GM21737 (cell line): Measurements from ENCODE around the gene PPIE.

Experiments
- ATAC-seq: cut with Tn5 transposase; IDR thresholded peaks from one replicate; pipeline ENCODE4 v1.9.1; 2021; ENCODE audit warnings: mild to moderate bottlenecking, moderate library complexity; ENCODE audit not compliant: unreplicated experiment

PPIE gene

GRCh38 chr1:39738622-39739366 lies at the start of gene PPIE:
PPIE (plus strand) TSS chr1:39738882; CDS start chr1:39738901, 19 bp downstream.
- peak; percentile 88 for ATAC-seq

- no peak for ATAC-seq
Measured at GRCh38 chr1:39689214-39689613, 49.5 kb upstream of the PPIE start.

GRCh38 chr1:39689635-39690034 lies 49.0 kb upstream of the PPIE start:
- no peak for ATAC-seq

GRCh38 chr1:39690225-39690624 lies 48.5 kb upstream of the PPIE start:
- no peak for ATAC-seq

- no peak for ATAC-seq
Measured at GRCh38 chr1:39690794-39691382, 47.8 kb upstream of the PPIE start.

GRCh38 chr1:39691383-39692151 lies 47.1 kb upstream of the PPIE start, which contains the start of gene HPCAL4:
HPCAL4 (minus strand) TSS chr1:39691433; CDS start chr1:39684603, 6,830 bp downstream.
- ATAC-seq = no peak

GRCh38 chr1:39692152-39693074 lies 46.3 kb upstream of the PPIE start:
- no peak for ATAC-seq

GRCh38 chr1:39694026-39694425 lies 44.7 kb upstream of the PPIE start:
- ATAC-seq = no peak

GRCh38 chr1:39695016-39695415 lies 43.7 kb upstream of the PPIE start:
- no peak for ATAC-seq

- ATAC-seq = no peak
Measured at GRCh38 chr1:39696448-39696847, 42.2 kb upstream of the PPIE start.

GRCh38 chr1:39698568-39698967 lies 40.1 kb upstream of the PPIE start:
- ATAC-seq = no peak

- ATAC-seq = no peak
Measured at GRCh38 chr1:39699419-39699818, 39.3 kb upstream of the PPIE start.

GRCh38 chr1:39700348-39700747 lies 38.3 kb upstream of the PPIE start:
- ATAC-seq = no peak

- ATAC-seq = no peak
Measured at GRCh38 chr1:39701049-39701439, 37.6 kb upstream of the PPIE start.

- no peak for ATAC-seq
Measured at GRCh38 chr1:39704757-39705156, 33.9 kb upstream of the PPIE start.

- ATAC-seq = no peak
Measured at GRCh38 chr1:39707506-39707905, 31.2 kb upstream of the PPIE start.

GRCh38 chr1:39711104-39711965 lies 27.3 kb upstream of the PPIE start:
- no peak for ATAC-seq

GRCh38 chr1:39711966-39712340 lies 26.7 kb upstream of the PPIE start:
- no peak for ATAC-seq

- ATAC-seq = no peak
Measured at GRCh38 chr1:39713557-39713956, 25.1 kb upstream of the PPIE start.

- no peak for ATAC-seq
Measured at GRCh38 chr1:39717809-39718208, 20.9 kb upstream of the PPIE start.
